Neural progenitor cell (in vitro differentiated cells): ENCODE measurements around the gene GNG10.

Experiments used
- CTCF ChIP-seq: fragments of 200-600 bp; sonication (generic); IDR thresholded peaks from 2 replicates; pipeline ENCODE4 v1.5.1; 2017; ENCODE audit warnings: antibody characterized with exemption, mild to moderate bottlenecking
- EZH2 ChIP-seq: fragments of 200-600 bp; sonication (generic); IDR thresholded peaks from 2 replicates; pipeline ENCODE4 v1.6.1; 2017; ENCODE audit warnings: antibody characterized with exemption, mild to moderate bottlenecking, moderate library complexity

DNA sequence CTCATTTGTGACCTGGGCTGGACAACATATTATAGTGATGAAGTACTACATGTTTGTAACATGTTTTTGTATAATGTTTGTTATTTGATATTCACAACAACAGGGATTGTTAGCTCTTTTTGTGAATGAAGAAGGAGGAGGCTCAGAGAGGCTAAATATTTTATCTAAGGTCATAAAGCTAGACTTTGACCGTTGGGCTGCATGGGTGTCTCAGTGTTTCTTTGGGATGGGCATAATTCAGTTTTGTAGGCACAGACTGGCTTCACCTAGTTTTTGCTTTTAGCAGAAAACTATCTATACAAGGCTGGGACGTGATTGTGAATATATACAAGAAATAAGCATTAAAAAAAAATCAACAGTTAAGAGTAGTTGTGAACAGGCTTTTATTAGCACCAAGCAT, 15.0 kb upstream of the GNG10 start:
- no peak for TF ChIP-seq CTCF
- TF ChIP-seq EZH2: no peak
